SK-N-SH treated with all-trans-retinoic acid at 6 μM for 48 hours (cell line): ENCODE data around the gene TNP2.

Source experiments
- CSDC2 ChIP-seq: fragments of 250-450 bp; sonication (Bioruptor Pico); IDR thresholded peaks from 2 replicates; pipeline ENCODE4 v1.5.0; 2020; ENCODE audit warnings: mild to moderate bottlenecking, moderate library complexity
- GLIS3 ChIP-seq: fragments of 250-450 bp; sonication (Bioruptor Pico); IDR thresholded peaks from 2 replicates; pipeline ENCODE4 v1.5.0; 2020; ENCODE audit warnings: mild to moderate bottlenecking, moderate library complexity
- PPARA ChIP-seq: fragments of 250-450 bp; sonication (Bioruptor Pico); IDR thresholded peaks from 2 replicates; pipeline ENCODE4 v1.5.0; 2020; ENCODE audit warnings: mild to moderate bottlenecking, borderline replicate concordance
- TOX ChIP-seq: fragments of 250-450 bp; sonication (Bioruptor Pico); IDR thresholded peaks from 2 replicates; pipeline ENCODE4 v1.8.0; 2021; ENCODE audit warnings: mild to moderate bottlenecking, moderate library complexity, borderline replicate concordance
- ZC3H10 ChIP-seq: fragments of 250-450 bp; sonication (Bioruptor Pico); IDR thresholded peaks from 2 replicates; pipeline ENCODE4 v1.5.1; 2021; ENCODE audit warnings: mild to moderate bottlenecking, moderate library complexity
- ZFP3 ChIP-seq: fragments of 250-450 bp; sonication (Bioruptor Pico); IDR thresholded peaks from 2 replicates; pipeline ENCODE4 v1.5.0; 2020; ENCODE audit warnings: mild to moderate bottlenecking, moderate library complexity
- ZNF70 ChIP-seq: fragments of 450-650 bp; formaldehyde crosslinking; IDR thresholded peaks from 2 replicates; pipeline ENCODE4 v1.5.0; 2020; ENCODE audit warnings: mild to moderate bottlenecking, moderate library complexity
- TF ChIP-seq, protein P1 (sequence below): fragments of 250-450 bp; sonication (Bioruptor Pico); IDR thresholded peaks from 2 replicates; pipeline ENCODE4 v1.5.1; 2021; ENCODE audit warnings: mild to moderate bottlenecking, moderate library complexity

DNA sequence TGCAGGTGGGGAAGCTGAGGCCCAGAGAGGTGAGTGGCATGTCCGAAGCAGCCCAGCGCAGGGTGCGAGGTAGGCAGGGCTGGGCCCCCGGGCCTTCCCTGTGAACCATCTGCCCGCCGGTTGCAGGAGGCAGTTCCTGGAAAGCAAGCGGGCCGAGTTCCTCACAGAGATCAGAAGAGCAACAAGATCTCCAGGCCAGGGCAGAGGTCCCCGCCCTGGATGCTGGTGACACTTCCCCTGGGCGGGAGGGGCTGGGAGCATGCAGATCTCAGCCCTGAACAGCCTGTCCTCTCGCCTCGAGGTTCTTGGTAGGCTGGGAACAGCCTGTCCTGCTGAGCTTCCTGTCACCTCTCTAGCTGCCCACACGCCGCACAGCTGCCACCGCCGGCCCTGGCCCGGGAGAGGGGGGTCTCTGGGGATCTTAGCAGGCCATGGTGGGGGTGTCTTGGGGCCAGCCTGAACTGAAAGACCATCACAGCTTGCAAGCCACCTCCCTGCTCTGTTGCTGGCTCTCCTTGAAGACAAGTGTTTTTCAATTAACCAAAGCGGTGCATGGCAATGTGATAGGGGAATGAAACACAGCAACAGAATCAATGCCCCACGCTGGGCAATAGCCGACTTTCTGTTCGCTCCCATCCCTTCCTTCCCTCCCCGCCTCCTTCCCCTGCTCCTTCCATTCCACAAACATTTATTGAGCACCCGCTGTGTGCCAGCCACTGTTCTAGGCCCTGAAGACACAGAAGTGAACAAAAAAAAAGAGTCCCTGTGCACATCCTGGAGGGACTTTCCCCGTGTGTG is 44.8 kb downstream of the TNP2 start:
- TF ChIP-seq PPARA (CRISPR knock-in tag) (no peak), ZC3H10 (CRISPR knock-in tag) (no peak), CSDC2 (no peak), GLIS3 (CRISPR knock-in tag) (no peak), ZFP3 (CRISPR knock-in tag) (no peak), ZNF70 (CRISPR knock-in tag) (no peak), TOX (CRISPR knock-in tag) (no peak)
- TF ChIP-seq, protein P1, sequence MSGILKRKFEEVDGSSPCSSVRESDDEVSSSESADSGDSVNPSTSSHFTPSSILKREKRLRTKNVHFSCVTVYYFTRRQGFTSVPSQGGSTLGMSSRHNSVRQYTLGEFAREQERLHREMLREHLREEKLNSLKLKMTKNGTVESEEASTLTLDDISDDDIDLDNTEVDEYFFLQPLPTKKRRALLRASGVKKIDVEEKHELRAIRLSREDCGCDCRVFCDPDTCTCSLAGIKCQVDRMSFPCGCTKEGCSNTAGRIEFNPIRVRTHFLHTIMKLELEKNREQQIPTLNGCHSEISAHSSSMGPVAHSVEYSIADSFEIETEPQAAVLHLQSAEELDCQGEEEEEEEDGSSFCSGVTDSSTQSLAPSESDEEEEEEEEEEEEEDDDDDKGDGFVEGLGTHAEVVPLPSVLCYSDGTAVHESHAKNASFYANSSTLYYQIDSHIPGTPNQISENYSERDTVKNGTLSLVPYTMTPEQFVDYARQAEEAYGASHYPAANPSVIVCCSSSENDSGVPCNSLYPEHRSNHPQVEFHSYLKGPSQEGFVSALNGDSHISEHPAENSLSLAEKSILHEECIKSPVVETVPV: no peak
